Tibial nerve (tissue), 3 donors: ENCODE results near the gene LLGL1.

ENCODE experiments used
- CTCF ChIP-seq, 5 experiments: fragments of 200-600 bp in 3 of 5; fragments of 450-650 bp in 2 of 5; sonication (generic) in 3 of 5; IDR thresholded peaks; one replicate each; pipeline ENCODE4 v1.5.1; 2016 to 2019; ENCODE audit warnings: antibody characterized with exemption in 5 of 5, mild to moderate bottlenecking in 3 of 5, moderate library complexity in 2 of 5
- POLR2A ChIP-seq, 2 donors: fragments of 450-650 bp; IDR thresholded peaks; one replicate each; pipeline ENCODE4 v1.6.1; 2017; ENCODE audit warnings: antibody characterized with exemption in 2 of 2, mild to moderate bottlenecking in 2 of 2, moderate library complexity in 2 of 2

DNA sequence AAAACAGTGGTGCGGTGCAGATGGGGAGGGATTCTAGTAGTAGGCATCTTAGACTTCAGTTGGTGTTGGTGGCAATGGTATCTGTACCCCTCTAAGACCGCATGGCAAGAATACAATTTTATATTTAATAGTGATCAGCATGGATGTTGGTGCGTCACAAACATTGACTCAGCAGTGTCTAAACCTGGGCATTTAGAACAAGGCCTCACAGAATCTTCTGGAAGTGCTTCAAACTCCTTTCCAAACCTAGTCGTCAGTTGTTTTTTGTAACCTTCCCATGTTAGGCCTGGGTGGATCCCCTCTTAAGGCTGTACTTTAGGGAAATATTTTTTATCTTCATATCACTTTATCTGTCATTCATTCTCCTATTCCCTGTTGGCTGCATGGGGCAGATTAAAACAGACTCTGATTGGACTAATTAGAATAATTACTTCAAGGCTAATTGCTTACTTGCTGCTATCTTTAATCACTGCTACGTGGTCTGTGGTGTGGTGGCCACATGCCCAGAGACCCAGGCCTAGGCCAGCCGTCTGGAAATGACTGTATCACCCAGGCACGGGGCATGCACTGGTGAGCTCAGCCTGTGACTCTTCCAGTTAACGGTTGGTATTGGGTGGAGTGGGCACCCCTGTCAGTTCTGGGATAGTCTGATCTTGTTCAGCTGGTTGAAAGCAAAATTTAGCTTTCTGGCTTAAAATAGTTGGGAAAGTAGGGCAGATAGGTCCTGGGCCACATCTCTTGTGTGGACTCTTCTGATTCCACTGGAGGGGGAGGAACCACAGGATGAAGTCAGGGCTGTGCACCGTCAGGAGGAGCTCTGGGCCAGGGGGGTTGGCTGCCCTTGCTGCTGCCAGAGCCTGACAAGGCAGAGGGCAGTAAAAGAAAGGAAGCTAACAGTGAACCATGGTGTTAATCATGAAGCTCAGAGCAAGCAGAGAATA lies 37.3 kb upstream of the LLGL1 start:
- TF ChIP-seq CTCF (IDR thresholded peaks at IDR 0.05), result no peak
- TF ChIP-seq POLR2A (IDR thresholded peaks at IDR 0.05), result no peak
